ENCODE measurements around the gene KLHL2.

DNA sequence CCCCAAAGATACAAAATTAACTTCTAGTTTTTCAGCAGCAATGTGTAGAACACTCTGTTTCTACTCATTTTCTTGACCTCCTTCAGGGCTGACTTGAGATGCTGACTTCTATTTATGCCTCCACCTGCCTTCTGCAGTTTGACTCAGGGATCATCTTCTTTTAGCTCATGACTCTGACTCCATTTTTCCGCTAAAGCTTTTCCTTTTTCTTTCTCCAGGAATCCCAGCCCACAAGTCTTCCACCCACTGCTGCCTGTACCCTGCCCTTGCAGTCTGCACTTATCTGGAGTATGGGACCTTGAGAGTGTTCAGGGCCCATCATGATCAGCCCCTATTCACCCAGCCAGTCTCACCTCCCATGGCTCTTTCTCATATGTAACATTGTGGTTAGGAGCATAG, 14.9 kb upstream of the KLHL2 start:
- TF ChIP-seq, protein P1, sequence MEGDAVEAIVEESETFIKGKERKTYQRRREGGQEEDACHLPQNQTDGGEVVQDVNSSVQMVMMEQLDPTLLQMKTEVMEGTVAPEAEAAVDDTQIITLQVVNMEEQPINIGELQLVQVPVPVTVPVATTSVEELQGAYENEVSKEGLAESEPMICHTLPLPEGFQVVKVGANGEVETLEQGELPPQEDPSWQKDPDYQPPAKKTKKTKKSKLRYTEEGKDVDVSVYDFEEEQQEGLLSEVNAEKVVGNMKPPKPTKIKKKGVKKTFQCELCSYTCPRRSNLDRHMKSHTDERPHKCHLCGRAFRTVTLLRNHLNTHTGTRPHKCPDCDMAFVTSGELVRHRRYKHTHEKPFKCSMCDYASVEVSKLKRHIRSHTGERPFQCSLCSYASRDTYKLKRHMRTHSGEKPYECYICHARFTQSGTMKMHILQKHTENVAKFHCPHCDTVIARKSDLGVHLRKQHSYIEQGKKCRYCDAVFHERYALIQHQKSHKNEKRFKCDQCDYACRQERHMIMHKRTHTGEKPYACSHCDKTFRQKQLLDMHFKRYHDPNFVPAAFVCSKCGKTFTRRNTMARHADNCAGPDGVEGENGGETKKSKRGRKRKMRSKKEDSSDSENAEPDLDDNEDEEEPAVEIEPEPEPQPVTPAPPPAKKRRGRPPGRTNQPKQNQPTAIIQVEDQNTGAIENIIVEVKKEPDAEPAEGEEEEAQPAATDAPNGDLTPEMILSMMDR (IDR thresholded peaks at IDR 0.05), result no peak
- TF ChIP-seq POLR2AphosphoS5 (IDR thresholded peaks at IDR 0.05) (no peak), POLR2A (IDR thresholded peaks at IDR 0.05) (no peak)
